ENCODE data around the gene MAN1C1.

Gene MAN1C1

GRCh38 chr1:25815208-25816111 lies 198.9 kb downstream of the MAN1C1 start:
- Histone ChIP-seq H4K20me1 (ENCODE audit: insufficient read depth, low read length) (peaks cover 3% of the 10 kb centered on the region; the same call in 1 of the 2 replicates), H3K79me2 (ENCODE audit: insufficient read depth, low read length) (peaks cover 7% of the 10 kb centered on the region), H3K9me3 (ENCODE audit: insufficient read depth, low read length, severe bottlenecking) (no peaks in the 10 kb centered on the region), H3K27ac (ENCODE audit: low read length) (no peak overlapping the region), H2AFZ (ENCODE audit: low read depth, low read length) (no peak overlapping the region), H3K4me1 (ENCODE audit: insufficient read depth, low read length) (peaks cover 15% of the 10 kb centered on the region), H3K27me3 (ENCODE audit: insufficient read depth, low read length, poor library complexity) (no peaks in the 10 kb centered on the region), H3K9ac (ENCODE audit: low read depth, low read length) (no peak overlapping the region), H3K4me2 (ENCODE audit: insufficient read depth, low read length) (no peak overlapping the region), H3K36me3 (ENCODE audit: insufficient read depth, low read length) (no peaks in the 10 kb centered on the region; the same call in 1 of the 2 replicates), H3K4me3 (ENCODE audit: low read depth in 1 of 2, low read length in 2 of 2) (no peak overlapping the region)
- DNase-seq: no peak
- TF ChIP-seq CTCF (IDR thresholded peaks at IDR 0.05; ENCODE audit: borderline replicate concordance, extremely low read depth, low read length, poor library complexity, severe bottlenecking) (no peak), EZH2 (IDR thresholded peaks at IDR 0.05; ENCODE audit: borderline replicate concordance, low read depth, low read length, severe bottlenecking) (no peak)
- no peak for ATAC-seq (ENCODE audit: insufficient read depth, low read depth)

GRCh38 chr1:25816112-25816718 lies 199.6 kb downstream of the MAN1C1 start:
- H3K9ac ChIP-seq (ENCODE audit: low read depth, low read length): no peak overlapping the region
- H3K27ac ChIP-seq (ENCODE audit: low read length): no peak overlapping the region
- H4K20me1 ChIP-seq (ENCODE audit: insufficient read depth, low read length): peaks cover 5% of the 10 kb centered on the region; the same call in 1 of the 2 replicates
- no peaks in the 10 kb centered on the region for H3K9me3 ChIP-seq (ENCODE audit: insufficient read depth, low read length, severe bottlenecking)
- no peaks in the 10 kb centered on the region for H3K27me3 ChIP-seq (ENCODE audit: insufficient read depth, low read length, poor library complexity)
- H2AFZ ChIP-seq (ENCODE audit: low read depth, low read length): no peak overlapping the region
- DNase-seq (no peak), ATAC-seq (ENCODE audit: insufficient read depth, low read depth) (no peak)
- H3K36me3 ChIP-seq (ENCODE audit: insufficient read depth, low read length): no peaks in the 10 kb centered on the region; the same call in 1 of the 2 replicates
- H3K4me1 ChIP-seq (ENCODE audit: insufficient read depth, low read length): peaks cover 19% of the 10 kb centered on the region
- H3K79me2 ChIP-seq (ENCODE audit: insufficient read depth, low read length): peaks cover 14% of the 10 kb centered on the region
- H3K4me2 ChIP-seq (ENCODE audit: insufficient read depth, low read length): no peak overlapping the region
- H3K4me3 ChIP-seq (ENCODE audit: low read depth in 1 of 2, low read length in 2 of 2): no peak overlapping the region
- TF ChIP-seq EZH2 (IDR thresholded peaks at IDR 0.05; ENCODE audit: borderline replicate concordance, low read depth, low read length, severe bottlenecking): no peak

- TF ChIP-seq CTCF (IDR thresholded peaks at IDR 0.05; ENCODE audit: borderline replicate concordance, extremely low read depth, low read length, poor library complexity, severe bottlenecking): peak; percentile 11
- no peak for TF ChIP-seq EZH2 (IDR thresholded peaks at IDR 0.05; ENCODE audit: borderline replicate concordance, low read depth, low read length, severe bottlenecking)
- no peaks in the 10 kb centered on the region; the same call in 1 of the 2 replicates for H3K36me3 ChIP-seq (ENCODE audit: insufficient read depth, low read length)
- H3K4me1 ChIP-seq (ENCODE audit: insufficient read depth, low read length): peaks cover 28% of the 10 kb centered on the region
- H3K27me3 ChIP-seq (ENCODE audit: insufficient read depth, low read length, poor library complexity): no peaks in the 10 kb centered on the region
- H3K4me2 ChIP-seq (ENCODE audit: insufficient read depth, low read length): no peak overlapping the region
- no peak overlapping the region for H3K4me3 ChIP-seq (ENCODE audit: low read depth in 1 of 2, low read length in 2 of 2)
- H3K9me3 ChIP-seq (ENCODE audit: insufficient read depth, low read length, severe bottlenecking): no peaks in the 10 kb centered on the region
- DNase-seq: no peak
- no peak overlapping the region for H3K27ac ChIP-seq (ENCODE audit: low read length)
- H3K79me2 ChIP-seq (ENCODE audit: insufficient read depth, low read length): peaks cover 26% of the 10 kb centered on the region
- ATAC-seq (ENCODE audit: insufficient read depth, low read depth): no peak
- peaks cover 12% of the 10 kb centered on the region for H4K20me1 ChIP-seq (ENCODE audit: insufficient read depth, low read length)
- no peak overlapping the region for H2AFZ ChIP-seq (ENCODE audit: low read depth, low read length)
- no peak overlapping the region for H3K9ac ChIP-seq (ENCODE audit: low read depth, low read length)
Measured at GRCh38 chr1:25817840-25818501, 201.4 kb downstream of the MAN1C1 start.
